ENCODE results near the gene CYTH1. TPM values are rescaled to one million over a fixed set of nuclear protein-coding genes. Genes with fewer than 3 reads are reported as not detected.

Gene CYTH1
- total and polyA plus RNA-seq, 10 of the 15 experiments (the other 5 are each of a cell fraction or from before 2014, with no cell fraction given) = 6.6 to 188 (median 145) TPM

GRCh38 chr17:78644224-78644623 is 137.8 kb downstream of the CYTH1 start:
- WGBS (ENCODE audit: insufficient coverage, insufficient replicate concordance, low lambda C conversion rate, missing lambda C conversion rate) = 67% methylated on average over 7 of the region's 8 CpGs
- Histone ChIP-seq H3K36me3 (ENCODE audit: control insufficient read depth in 2 of 2, insufficient read depth in 2 of 2, low read length in 1 of 2) (no peaks in the 10 kb centered on the region), H3K9ac (ENCODE audit: control insufficient read depth, insufficient read depth, low read length) (no peak overlapping the region), H3K4me3 (no peak overlapping the region), H3K9me3 (replicated peaks; ENCODE audit: control insufficient read depth, insufficient read depth, low read length) (peaks cover 7% of the 10 kb centered on the region), H3K4me2 (ENCODE audit: control insufficient read depth, insufficient read depth) (no peak overlapping the region), H3K27ac (ENCODE audit: control insufficient read depth, insufficient read depth) (no peak overlapping the region), H2AFZ (ENCODE audit: control insufficient read depth, low read depth, low read length) (no peak overlapping the region), H3K79me2 (ENCODE audit: control insufficient read depth, insufficient read depth, low read length) (no peaks in the 10 kb centered on the region), H3K4me1 (ENCODE audit: control insufficient read depth, insufficient read depth, low read length) (peaks cover 21% of the 10 kb centered on the region), H4K20me1 (ENCODE audit: control insufficient read depth, insufficient read depth) (no peaks in the 10 kb centered on the region), H3K27me3 (replicated peaks in 1 of 2; ENCODE audit: control insufficient read depth in 2 of 2, insufficient read depth in 2 of 2, low read length in 1 of 2) (no peaks in the 10 kb centered on the region)
- intact Hi-C loops (cut with micrococcal nuclease; ENCODE audit: unreplicated experiment) (no loop called here), in situ Hi-C loops (cut with MboI) (no loop called here)
- DNase-seq (ENCODE audit: low read depth, low spot score) (no peak), ATAC-seq (no peak), FAIRE-seq (no peak)
- CTCF ChIA-PET = interaction anchor here (0.7 kb wide), 1 partner anchor 156 kb away, joined by 4 read pairs; no protein-coding TSS in a partner anchor
- POLR2A ChIA-PET = interaction anchor here (1.2 to 2.0 kb wide), 2 partner anchors 9 to 12 kb away, joined by 3 to 5 read pairs; no protein-coding TSS in a partner anchor
- no TSS peak for BruUV-seq (replicated peaks)
- RAD21 ChIA-PET (ENCODE audit: unreplicated experiment) = no interaction called here
- SMC1A ChIA-PET (ENCODE audit: uncharacterized antibody, unreplicated experiment) = no interaction called here
- TF ChIP-seq ZNF217 (IDR thresholded peaks at IDR 0.05) = no peak

DNA sequence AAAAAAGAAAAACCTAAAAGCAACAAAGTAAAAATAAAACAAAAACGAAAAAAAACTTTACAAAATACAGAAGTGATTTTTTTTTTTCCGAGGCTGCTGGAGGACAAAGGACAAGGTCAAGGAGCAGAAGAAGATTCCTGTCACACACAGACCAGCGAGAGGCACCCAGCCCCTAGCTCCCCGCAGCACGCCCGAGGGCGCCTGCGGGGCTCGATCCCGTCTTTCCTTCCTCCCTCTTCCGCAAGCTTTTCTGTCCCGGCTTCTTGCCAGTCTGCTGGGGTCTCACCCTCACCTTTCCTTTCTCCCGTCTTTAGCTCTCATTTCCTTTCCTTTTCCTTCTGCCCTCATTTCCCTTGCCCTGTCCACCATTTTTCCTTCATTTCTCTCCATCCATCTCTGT is 138.7 kb downstream of the CYTH1 start:
- ChIA-PET RAD21 (ENCODE audit: unreplicated experiment) (no interaction called here), CTCF (no interaction called here), SMC1A (ENCODE audit: uncharacterized antibody, unreplicated experiment) (no interaction called here), POLR2A (interaction anchor here (0.6 kb wide), 1 partner anchor 45 kb away, joined by 8 read pairs; no protein-coding TSS in a partner anchor)
- Histone ChIP-seq H3K36me3 (ENCODE audit: control insufficient read depth in 2 of 2, insufficient read depth in 2 of 2, low read length in 1 of 2) (no peaks in the 10 kb centered on the region), H4K20me1 (ENCODE audit: control insufficient read depth, insufficient read depth) (no peaks in the 10 kb centered on the region), H3K9ac (ENCODE audit: control insufficient read depth, insufficient read depth, low read length) (no peak overlapping the region), H2AFZ (ENCODE audit: control insufficient read depth, low read depth, low read length) (no peak overlapping the region), H3K9me3 (replicated peaks; ENCODE audit: control insufficient read depth, insufficient read depth, low read length) (peaks cover 5% of the 10 kb centered on the region; the same call in 2 of the 3 replicates), H3K4me3 (no peak overlapping the region), H3K4me1 (ENCODE audit: control insufficient read depth, insufficient read depth, low read length) (peaks cover 22% of the 10 kb centered on the region), H3K27me3 (replicated peaks in 1 of 2; ENCODE audit: control insufficient read depth in 2 of 2, insufficient read depth in 2 of 2, low read length in 1 of 2) (no peaks in the 10 kb centered on the region), H3K27ac (ENCODE audit: control insufficient read depth, insufficient read depth) (no peak overlapping the region), H3K79me2 (ENCODE audit: control insufficient read depth, insufficient read depth, low read length) (no peaks in the 10 kb centered on the region), H3K4me2 (ENCODE audit: control insufficient read depth, insufficient read depth) (no peak overlapping the region)
- no peak for ATAC-seq
- no peak for FAIRE-seq
- intact Hi-C loops (cut with micrococcal nuclease; ENCODE audit: unreplicated experiment) (no loop called here), in situ Hi-C loops (cut with MboI) (no loop called here)
- DNase-seq (ENCODE audit: low read depth, low spot score) = no peak
- no TSS peak for BruUV-seq (replicated peaks)
- WGBS (ENCODE audit: insufficient coverage, insufficient replicate concordance, low lambda C conversion rate, missing lambda C conversion rate) = 60% methylated on average over 13 of the region's 13 CpGs
- no peak for TF ChIP-seq HCFC1 (IDR thresholded peaks at IDR 0.05; ENCODE audit: low read length)
- TF ChIP-seq ZBED1 (IDR thresholded peaks at IDR 0.05; ENCODE audit: borderline replicate concordance) = no peak
- no peak for TF ChIP-seq EGR1 (IDR thresholded peaks at IDR 0.05; ENCODE audit: borderline replicate concordance in 1 of 2, low read depth in 2 of 2, low read length in 2 of 2)
- TF ChIP-seq ETV6 (conservative IDR thresholded peaks at IDR 0.05 in 1 of 2, IDR thresholded peaks at IDR 0.05 in 1 of 2; ENCODE audit: borderline replicate concordance in 1 of 2, low read depth in 1 of 2) = no peak
- TF ChIP-seq ZNF687 (IDR thresholded peaks at IDR 0.05) = no peak
- TF ChIP-seq ZNF207 (IDR thresholded peaks at IDR 0.05; ENCODE audit: borderline replicate concordance) = no peak
- no peak for TF ChIP-seq TCF7 (IDR thresholded peaks at IDR 0.05; ENCODE audit: borderline replicate concordance)
- no peak for TF ChIP-seq SREBF2 (IDR thresholded peaks at IDR 0.05; ENCODE audit: low read length)
- TF ChIP-seq SUPT20H (IDR thresholded peaks at IDR 0.05; ENCODE audit: borderline replicate concordance, control insufficient read depth, low read depth, low read length) = no peak
- TF ChIP-seq, protein P1, sequence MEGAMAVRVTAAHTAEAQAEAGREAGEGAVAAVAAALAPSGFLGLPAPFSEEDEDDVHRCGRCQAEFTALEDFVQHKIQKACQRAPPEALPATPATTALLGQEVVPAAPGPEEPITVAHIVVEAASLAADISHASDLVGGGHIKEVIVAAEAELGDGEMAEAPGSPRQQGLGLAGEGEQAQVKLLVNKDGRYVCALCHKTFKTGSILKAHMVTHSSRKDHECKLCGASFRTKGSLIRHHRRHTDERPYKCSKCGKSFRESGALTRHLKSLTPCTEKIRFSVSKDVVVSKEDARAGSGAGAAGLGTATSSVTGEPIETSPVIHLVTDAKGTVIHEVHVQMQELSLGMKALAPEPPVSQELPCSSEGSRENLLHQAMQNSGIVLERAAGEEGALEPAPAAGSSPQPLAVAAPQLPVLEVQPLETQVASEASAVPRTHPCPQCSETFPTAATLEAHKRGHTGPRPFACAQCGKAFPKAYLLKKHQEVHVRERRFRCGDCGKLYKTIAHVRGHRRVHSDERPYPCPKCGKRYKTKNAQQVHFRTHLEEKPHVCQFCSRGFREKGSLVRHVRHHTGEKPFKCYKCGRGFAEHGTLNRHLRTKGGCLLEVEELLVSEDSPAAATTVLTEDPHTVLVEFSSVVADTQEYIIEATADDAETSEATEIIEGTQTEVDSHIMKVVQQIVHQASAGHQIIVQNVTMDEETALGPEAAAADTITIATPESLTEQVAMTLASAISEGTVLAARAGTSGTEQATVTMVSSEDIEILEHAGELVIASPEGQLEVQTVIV (IDR thresholded peaks at IDR 0.05; ENCODE audit: borderline replicate concordance, partially characterized antibody) = no peak

Data from GM12878 (cell line).